Esophagus muscularis mucosa (tissue), 4 donors: Measurements from ENCODE around the gene SLC2A2. TPM values are rescaled to one million over a fixed set of nuclear protein-coding genes. Genes with fewer than 3 reads are reported as not detected.
A peak's percentile ranks its signal among the peaks of the same experiment; 100 is the strongest.

Experiments used
- DNase-seq: peaks from one replicate; pipeline ENCODE4 v3.0.0-alpha.2; 2017; ENCODE audit errors: extremely low spot score
- H3K27ac ChIP-seq, 4 donors: fragments of 200-600 bp; sonication (generic); replicated peaks in 1 of 4; 1 replicate in 3 of 4; 2 replicates in 1 of 4; pipeline ENCODE4 v1.5.1; 2016 to 2019; ENCODE audit warnings: mild to moderate bottlenecking in 1 of 4
- H3K27me3 ChIP-seq, 4 donors: fragments of 200-600 bp; sonication (generic); one replicate each; pipeline versions ENCODE4 v1.5.1 to v1.6.0; 2016 to 2019
- H3K36me3 ChIP-seq, 4 donors: fragments of 200-600 bp; sonication (generic); one replicate each; pipeline ENCODE4 v1.5.1; 2016 to 2019
- H3K4me1 ChIP-seq, 4 donors: fragments of 200-600 bp; sonication (generic); one replicate each; pipeline ENCODE4 v1.5.1; 2016 to 2019
- H3K4me3 ChIP-seq, 4 donors: fragments of 200-600 bp; sonication (generic); 1 replicate in 2 of 4; 2 replicates in 2 of 4; pipeline ENCODE4 v1.5.1; 2016 to 2019; ENCODE audit warnings: mild to moderate bottlenecking in 4 of 4, moderate library complexity in 1 of 4
- H3K9me3 ChIP-seq, 4 donors: fragments of 200-600 bp; sonication (generic); 1 replicate in 3 of 4; 2 replicates in 1 of 4; pipeline ENCODE4 v1.5.1; 2016 to 2019
- CTCF ChIP-seq, 3 experiments: fragments of 200-600 bp in 2 of 3; fragments of 450-650 bp in 1 of 3; sonication (generic) in 2 of 3; IDR thresholded peaks; one replicate each; pipeline ENCODE4 v1.5.1; 2017 to 2019; ENCODE audit warnings: antibody characterized with exemption in 3 of 3, mild to moderate bottlenecking in 2 of 3, moderate library complexity in 1 of 3
- EP300 ChIP-seq: sonication (generic); formaldehyde crosslinking; IDR thresholded peaks from one replicate; pipeline ENCODE4 v1.6.1; 2017; ENCODE audit warnings: antibody characterized with exemption
- POLR2A ChIP-seq: fragments of 450-650 bp; IDR thresholded peaks from one replicate; pipeline ENCODE4 v1.6.1; 2017; ENCODE audit warnings: antibody characterized with exemption, moderate library complexity, mild to moderate bottlenecking, low read depth
- POLR2AphosphoS5 ChIP-seq, 2 donors: sonication (generic); formaldehyde crosslinking; IDR thresholded peaks; one replicate each; pipeline ENCODE4 v1.6.1; 2017; ENCODE audit warnings: antibody characterized with exemption in 2 of 2
- WGBS: methylation state at CpG from one replicate; pipeline ENCODE4 v1.1.5; 2018; 5-methylcytosine and 5-hydroxymethylcytosine counted together
- intact Hi-C: fragments of 100-400 bp; cut with DNase I; formaldehyde crosslinking; loops from one replicate; pipeline ENCODE4 v1.15.1; 2023
- total RNA-seq, 4 donors: library from RNA; depleted of rRNA; stranded (reverse); fragments of >200 nt; gene quantifications; one replicate each; pipeline versions ENCODE4 v1.1.0 to v1.2.1, GENCODE V29; 2016

SLC2A2 gene
- total RNA-seq, 4 donors from 2014 or later, result not detected

GRCh38 chr3:171001250-171001893, 25.1 kb downstream of the SLC2A2 start:
- no peak overlapping the region for H3K4me3 ChIP-seq
- no peaks in the 10 kb centered on the region for H3K27me3 ChIP-seq
- no peak overlapping the region for H3K27ac ChIP-seq
- TF ChIP-seq POLR2AphosphoS5 (IDR thresholded peaks at IDR 0.05) (no peak), POLR2A (no peak), EP300 (no peak), CTCF (IDR thresholded peaks at IDR 0.05) (no peak)
- H3K4me1 ChIP-seq, result peaks cover 9 to 27% (median 20%) of the 10 kb centered on the region in 4 donors
- intact Hi-C loops, result no loop called here
- H3K9me3 ChIP-seq, result no peaks in the 10 kb centered on the region
- no peak for DNase-seq
- WGBS, result 96% methylated on average over 1 of the region's 1 CpG
- H3K36me3 ChIP-seq, result no peaks in the 10 kb centered on the region

GRCh38 chr3:171000281-171000680, 26.2 kb downstream of the SLC2A2 start:
- TF ChIP-seq POLR2AphosphoS5 (IDR thresholded peaks at IDR 0.05) (no peak), CTCF (IDR thresholded peaks at IDR 0.05) (no peak), EP300 (no peak), POLR2A (no peak)
- 83% methylated on average over 4 of the region's 4 CpGs for WGBS

GRCh38 chr3:170999737-171000242, 26.7 kb downstream of the SLC2A2 start:
- Histone ChIP-seq H3K9me3 (no peaks in the 10 kb centered on the region), H3K27me3 (no peaks in the 10 kb centered on the region), H3K36me3 (no peaks in the 10 kb centered on the region), H3K27ac (no peak overlapping the region), H3K4me1 (peaks cover 9 to 27% (median 20%) of the 10 kb centered on the region in 4 donors), H3K4me3 (no peak overlapping the region)
- WGBS, result 53% methylated on average over 2 of the region's 2 CpGs
- no peak for TF ChIP-seq POLR2A
- no peak for TF ChIP-seq POLR2AphosphoS5 (IDR thresholded peaks at IDR 0.05)
- TF ChIP-seq EP300, result no peak
- no peak for TF ChIP-seq CTCF (IDR thresholded peaks at IDR 0.05)
- intact Hi-C loops, result no loop called here
- no peak for DNase-seq

More at GRCh38 chr3:171000281-171000680, 26.2 kb downstream of the SLC2A2 start:
- Histone ChIP-seq H3K4me3 (no peak overlapping the region), H3K9me3 (no peaks in the 10 kb centered on the region), H3K4me1 (peaks cover 9 to 27% (median 20%) of the 10 kb centered on the region in 4 donors), H3K27me3 (no peaks in the 10 kb centered on the region), H3K27ac (no peak overlapping the region), H3K36me3 (no peaks in the 10 kb centered on the region)
- DNase-seq, result no peak
- intact Hi-C loops, result no loop called here

GRCh38 chr3:170997961-170998913, 28.3 kb downstream of the SLC2A2 start:
- TF ChIP-seq EP300, result no peak
- no peak for TF ChIP-seq CTCF (IDR thresholded peaks at IDR 0.05)
- TF ChIP-seq POLR2AphosphoS5 (IDR thresholded peaks at IDR 0.05), result no peak
- no peak for TF ChIP-seq POLR2A
- DNase-seq, result no peak
- WGBS, result 67% methylated on average over 5 of the region's 5 CpGs

More at GRCh38 chr3:170997961-170998913, 28.3 kb downstream of the SLC2A2 start:
- Histone ChIP-seq H3K9me3 (no peaks in the 10 kb centered on the region), H3K27me3 (no peaks in the 10 kb centered on the region), H3K27ac (peak overlapping the region in 2 of 4 donors; percentile 8 to 11), H3K36me3 (no peaks in the 10 kb centered on the region), H3K4me1 (peaks cover 9 to 27% (median 20%) of the 10 kb centered on the region in 4 donors), H3K4me3 (no peak overlapping the region)
- intact Hi-C loops, result no loop called here
